Stimulated activated CD8-positive, alpha-beta memory T cell treated with anti-CD3 and anti-CD28 coated beads, Interleukin-7, amount 100 ng/mL, for 48 hours (primary cell): ENCODE measurements around the gene NXT1.

Experiments used
- DNase-seq, 2 donors: peaks; one replicate each; pipeline ENCODE4 v3.0.0-alpha.2; 2020; ENCODE audit warnings: low read depth in 1 of 2; ENCODE audit errors: extremely low read depth in 1 of 2

Gene NXT1

DNA sequence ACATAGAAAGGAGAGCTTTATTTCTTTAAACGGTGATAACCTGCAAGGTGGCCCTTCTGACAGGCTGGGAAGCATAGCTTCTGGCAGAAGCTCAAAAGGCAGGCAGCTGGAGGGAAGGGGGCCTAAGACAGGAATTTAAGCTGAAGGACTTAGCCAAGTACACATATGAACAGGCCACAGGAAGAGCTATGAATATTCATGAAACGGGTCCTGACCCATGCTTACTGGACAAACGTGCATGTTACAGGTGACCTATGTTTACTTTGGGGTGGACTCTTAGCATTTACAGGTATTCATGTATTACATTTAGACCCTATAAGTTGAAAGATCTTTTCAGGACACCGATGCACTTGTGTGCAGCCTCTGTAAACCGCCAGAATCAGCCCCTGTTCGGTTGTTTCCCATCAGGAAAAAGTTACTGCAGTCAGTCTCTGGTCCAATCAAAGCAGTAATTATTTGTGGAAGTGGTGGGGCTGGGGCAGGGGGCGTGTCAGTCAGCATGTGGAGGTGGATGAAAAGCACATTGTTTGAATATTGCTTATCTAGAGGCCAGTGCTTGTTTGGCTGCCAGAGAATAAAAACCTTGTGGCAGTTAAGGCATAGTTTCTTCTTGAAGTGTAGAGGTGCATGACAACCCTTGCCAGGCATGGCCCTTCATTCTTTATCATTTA lies 8.5 kb downstream of the NXT1 start:
- no peak for DNase-seq

- no peak for DNase-seq
Observed at GRCh38 chr20:23360531-23360930, 9.9 kb downstream of the NXT1 start.

GRCh38 chr20:23361119-23361475 lies 10.5 kb downstream of the NXT1 start:
- DNase-seq, result no peak

- DNase-seq, result peak; percentile 92 to 99
Observed at GRCh38 chr20:23361476-23362391, 11.1 kb downstream of the NXT1 start, which contains the start of gene GZF1. Gene GZF1 (plus strand): TSS chr20:23362182. CDS start chr20:23364384, 2,202 bp downstream.

- DNase-seq, result no peak
Observed at GRCh38 chr20:23362392-23363256, 12.0 kb downstream of the NXT1 start.

GRCh38 chr20:23363257-23363649 lies 12.7 kb downstream of the NXT1 start:
- no peak for DNase-seq

GRCh38 chr20:23365390-23366165 lies 15.0 kb downstream of the NXT1 start:
- DNase-seq, result no peak

DNA sequence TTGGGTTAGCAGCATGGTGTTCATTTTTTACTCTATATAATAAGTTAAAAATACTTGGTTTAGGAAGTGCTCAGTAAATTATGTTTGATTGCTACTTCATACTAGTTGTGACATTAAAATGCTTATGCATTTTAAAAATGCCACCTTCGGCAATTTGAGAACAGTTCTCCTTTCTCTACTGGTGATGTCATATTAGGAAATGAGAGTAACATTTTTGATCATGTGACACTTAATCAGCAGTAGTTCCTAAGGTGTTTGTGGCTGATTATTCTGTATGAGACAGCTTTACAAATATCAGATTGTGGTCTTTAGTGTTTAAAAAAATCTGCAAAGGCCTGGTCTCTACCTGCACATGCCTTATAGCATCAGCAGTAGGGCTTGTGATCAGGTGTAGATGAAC lies 15.8 kb downstream of the NXT1 start:
- DNase-seq, result no peak

DNA sequence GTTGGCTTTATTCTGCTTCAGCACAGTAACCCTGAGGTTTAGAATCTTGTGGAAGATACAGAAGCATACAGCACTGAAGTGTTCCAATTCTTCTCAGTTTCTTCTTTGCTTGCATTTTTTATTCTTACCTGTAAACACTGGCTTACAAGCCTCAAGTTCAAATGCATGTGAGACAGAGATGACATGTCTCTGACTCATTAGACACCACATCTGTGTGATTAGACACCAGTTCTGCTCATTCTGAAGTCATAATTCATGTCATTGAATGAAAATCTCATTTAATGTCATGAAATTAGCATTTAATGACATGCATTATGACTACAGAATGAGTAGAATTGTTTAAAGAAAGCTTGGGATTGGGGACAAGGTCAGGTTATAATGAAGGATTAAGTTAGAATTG lies 17.2 kb downstream of the NXT1 start:
- no peak for DNase-seq

DNA sequence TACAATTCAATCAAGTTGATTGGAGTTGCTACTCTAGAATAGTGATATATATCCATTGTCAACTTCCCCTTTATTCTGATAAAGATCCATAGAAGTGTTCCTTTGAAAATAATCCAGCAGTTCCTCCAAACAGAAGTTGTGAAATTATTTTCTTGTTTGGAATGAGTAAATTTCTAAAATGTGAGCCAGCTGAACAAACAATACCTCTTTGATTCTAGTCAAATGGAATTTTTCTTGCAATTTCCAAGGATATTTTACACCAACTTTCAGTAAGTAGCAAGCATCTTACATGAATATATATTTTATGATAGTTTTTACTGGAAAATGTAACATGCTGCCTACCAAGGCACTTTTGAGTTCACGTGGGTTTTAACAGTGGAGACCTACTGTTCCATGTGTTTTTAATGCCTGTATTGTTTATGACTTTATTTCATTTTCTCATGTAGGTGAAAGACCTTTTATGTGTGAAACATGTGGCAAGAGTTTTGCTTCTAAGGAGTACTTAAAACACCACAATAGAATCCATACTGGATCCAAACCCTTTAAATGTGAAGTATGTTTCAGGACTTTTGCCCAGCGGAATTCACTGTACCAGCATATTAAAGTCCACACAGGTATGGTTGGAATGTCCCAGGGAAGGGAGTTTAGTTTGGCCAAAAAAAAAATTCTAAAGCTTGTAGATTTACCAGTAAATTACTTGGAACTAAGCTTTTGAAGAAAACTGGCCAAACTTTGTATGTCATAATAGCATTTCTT lies 17.9 kb downstream of the NXT1 start:
- no peak for DNase-seq

DNA sequence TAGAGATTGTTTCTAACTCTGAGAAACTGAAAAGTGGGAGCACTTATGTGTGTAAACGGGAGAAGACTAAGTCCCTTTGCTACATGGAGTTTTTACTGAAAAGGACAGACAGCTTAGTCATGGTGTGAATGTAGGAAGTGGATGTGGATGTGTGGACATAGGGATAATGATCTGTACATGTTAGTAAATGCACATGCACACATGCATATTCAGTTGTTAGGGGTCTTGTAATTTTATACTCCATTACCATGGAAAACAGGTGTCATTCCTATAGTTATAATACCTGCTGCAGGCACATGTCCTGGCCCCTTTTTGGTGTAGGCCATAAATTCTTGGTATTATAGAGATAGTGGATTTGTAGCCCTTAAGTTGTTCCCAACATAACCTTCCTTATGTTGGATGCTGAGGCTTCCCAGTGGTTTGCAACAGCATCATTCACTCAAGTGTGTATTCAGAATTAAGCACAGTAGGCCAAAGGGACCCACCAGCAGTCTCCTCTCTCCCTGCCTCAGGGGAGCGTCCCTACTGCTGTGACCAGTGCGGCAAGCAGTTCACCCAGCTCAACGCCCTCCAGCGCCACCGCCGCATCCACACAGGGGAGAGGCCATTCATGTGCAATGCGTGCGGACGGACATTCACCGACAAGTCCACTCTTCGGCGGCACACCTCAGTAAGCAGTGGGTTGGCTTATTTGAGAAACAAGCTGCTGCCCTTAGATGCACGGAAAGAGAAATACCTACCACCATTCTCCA lies 18.7 kb downstream of the NXT1 start:
- no peak for DNase-seq

DNA sequence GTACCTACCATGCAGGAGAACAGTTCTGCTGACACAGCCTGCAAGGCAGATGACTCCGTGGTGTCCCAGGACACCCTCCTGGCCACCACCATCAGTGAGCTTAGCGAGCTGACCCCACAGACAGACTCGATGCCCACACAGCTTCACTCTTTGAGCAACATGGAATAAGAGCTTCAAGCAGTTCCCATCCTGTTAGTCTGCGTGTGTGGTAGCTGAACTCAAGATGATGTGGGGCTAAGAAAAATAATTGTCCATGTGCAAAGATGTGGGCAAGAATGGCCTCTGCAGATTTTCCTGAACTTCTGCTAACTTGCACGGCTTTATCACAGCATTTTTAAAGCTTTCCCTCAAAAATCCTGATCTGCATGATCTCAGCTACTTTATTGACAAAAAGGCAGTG lies 19.7 kb downstream of the NXT1 start:
- no peak for DNase-seq

DNA sequence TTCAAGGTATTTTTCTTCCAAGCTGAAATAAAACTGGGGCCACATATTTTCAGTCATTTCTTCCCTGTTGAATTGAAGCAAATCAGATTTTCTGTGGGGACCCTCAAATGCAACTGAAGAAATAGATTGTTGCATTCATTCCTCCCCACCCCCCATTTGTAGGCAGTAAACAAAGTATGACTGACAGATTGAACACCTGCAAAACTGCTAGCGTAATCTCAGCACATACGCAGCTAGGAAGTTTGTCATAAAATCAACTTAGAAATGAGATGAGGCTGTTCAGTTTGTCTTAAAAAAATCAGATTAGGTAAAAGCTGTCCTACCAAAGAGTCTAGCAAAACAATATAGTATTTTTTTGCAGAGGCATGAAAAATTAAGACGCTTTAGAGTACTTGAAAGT lies 20.3 kb downstream of the NXT1 start:
- DNase-seq, result no peak

- DNase-seq, result no peak
Observed at GRCh38 chr20:23371496-23371895, 20.9 kb downstream of the NXT1 start.

- DNase-seq, result no peak
Observed at GRCh38 chr20:23374441-23374840, 23.9 kb downstream of the NXT1 start.

GRCh38 chr20:23375827-23376226 lies 25.2 kb downstream of the NXT1 start:
- DNase-seq, result no peak

- DNase-seq, result no peak
Observed at GRCh38 chr20:23379772-23380171, 29.2 kb downstream of the NXT1 start.

- DNase-seq, result no peak
Observed at GRCh38 chr20:23381876-23382275, 31.3 kb downstream of the NXT1 start.
